ENCODE measurements around the gene SH3BGRL3.

The SH3BGRL3 gene

DNA sequence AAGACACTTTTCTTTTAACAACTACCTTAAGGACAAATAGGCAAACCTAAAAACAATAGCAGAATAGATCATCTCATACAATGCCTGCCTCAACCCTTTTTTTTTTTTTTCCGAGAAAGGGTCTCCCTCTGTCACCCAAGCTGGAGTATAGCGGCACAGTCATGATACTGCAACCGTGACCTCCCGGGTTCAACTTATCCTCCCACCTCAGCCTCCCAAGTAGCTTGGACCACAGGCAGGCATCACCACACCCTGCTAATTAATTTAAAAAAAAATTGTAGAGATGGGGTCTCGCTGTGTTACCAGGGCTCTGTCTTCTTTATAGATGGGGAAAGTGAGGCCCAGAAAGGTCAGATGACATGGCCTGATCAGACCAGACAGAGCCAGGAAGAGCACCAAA lies 7.9 kb downstream of the SH3BGRL3 start:
- H3K4ac ChIP-seq (ENCODE audit: low read depth, low read length) = no peak overlapping the region
- H3K4me2 ChIP-seq (ENCODE audit: low read length) = no peak overlapping the region
- peaks cover 4 to 10% of the 10 kb centered on the region in 2 experiments for H3K4me1 ChIP-seq (ENCODE audit: control insufficient read depth in 1 of 2, insufficient read depth in 2 of 2, low read length in 2 of 2)
- H3K14ac ChIP-seq (ENCODE audit: low read length) = no peak overlapping the region
- H3K27me3 ChIP-seq (ENCODE audit: insufficient read depth, low read length) = no peaks in the 10 kb centered on the region
- no peak overlapping the region for H2AK5ac ChIP-seq (ENCODE audit: low read length)
- no peak overlapping the region for H4K12ac ChIP-seq (ENCODE audit: low read depth, low read length)
- H3K36me3 ChIP-seq (ENCODE audit: control insufficient read depth in 1 of 2, insufficient read depth in 2 of 2, low read length in 2 of 2) = peaks cover under 1 to 9% of the 10 kb centered on the region in 2 experiments
- H3K9ac ChIP-seq (ENCODE audit: low read length) = no peak overlapping the region
- no peak overlapping the region for H3K4me3 ChIP-seq (ENCODE audit: low read depth, low read length)
- no peaks in the 10 kb centered on the region for H3K79me2 ChIP-seq (ENCODE audit: control insufficient read depth, insufficient read depth, low read length, poor library complexity)
- no peak overlapping the region for H4K8ac ChIP-seq (ENCODE audit: low read depth, low read length)
- no peak overlapping the region for H2BK5ac ChIP-seq (ENCODE audit: low read depth, low read length, poor library complexity)
- H3K79me1 ChIP-seq (ENCODE audit: low read length) = no peaks in the 10 kb centered on the region
- no peak overlapping the region for H2BK12ac ChIP-seq (ENCODE audit: low read length)
- DNase-seq = no peak
- H3K18ac ChIP-seq (ENCODE audit: low read length) = no peak overlapping the region
- no CpG with 5 or more reads among the region's 5 CpGs for WGBS (ENCODE audit: extremely low coverage, insufficient coverage, insufficient read length)
- H2BK120ac ChIP-seq (ENCODE audit: insufficient read depth, low read length, poor library complexity) = no peak overlapping the region
- H3K23ac ChIP-seq (ENCODE audit: low read length) = no peak overlapping the region
- no peak overlapping the region for H4K91ac ChIP-seq (ENCODE audit: low read depth, low read length)
- H3K27ac ChIP-seq (ENCODE audit: low read depth, low read length) = no peak overlapping the region
- H2AFZ ChIP-seq (ENCODE audit: insufficient read depth, low read length, poor library complexity) = no peak overlapping the region
- peaks cover 2% of the 10 kb centered on the region for H3K9me3 ChIP-seq (ENCODE audit: insufficient read depth, low read depth, low read length)

DNA sequence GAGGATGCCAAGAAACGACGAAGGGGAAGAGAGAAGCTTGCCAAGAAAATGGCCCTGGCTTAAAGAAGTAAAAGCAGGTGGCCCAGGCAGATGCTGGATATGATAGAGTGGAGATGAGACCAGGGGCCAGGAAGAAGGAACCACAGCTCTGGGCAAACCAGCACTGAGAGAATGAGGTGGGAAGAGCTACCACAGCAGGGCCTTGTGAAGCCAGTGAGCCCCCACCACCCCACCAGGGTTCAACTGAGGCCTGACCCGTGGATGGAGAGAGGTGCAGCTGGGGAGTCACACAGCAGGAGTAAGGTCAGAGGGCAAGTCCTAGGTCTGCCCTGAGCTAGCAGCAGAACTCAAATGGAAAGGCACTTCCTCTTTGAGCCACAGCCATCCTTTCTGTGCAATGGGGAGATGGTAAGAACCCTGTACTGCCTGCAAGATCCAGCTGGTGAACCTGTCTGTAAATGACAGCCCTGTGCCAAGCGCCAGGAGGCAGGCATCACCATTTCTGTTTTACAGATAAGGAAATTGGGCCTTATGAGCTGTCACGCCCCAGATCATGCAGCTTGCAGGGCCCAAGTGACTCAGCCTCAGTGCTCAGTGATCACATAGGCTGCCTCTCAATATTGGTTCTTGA lies 8.5 kb downstream of the SH3BGRL3 start:
- H2BK120ac ChIP-seq (ENCODE audit: insufficient read depth, low read length, poor library complexity) = no peak overlapping the region
- H3K4me2 ChIP-seq (ENCODE audit: low read length) = no peak overlapping the region
- H3K27me3 ChIP-seq (ENCODE audit: insufficient read depth, low read length) = no peaks in the 10 kb centered on the region
- H3K79me2 ChIP-seq (ENCODE audit: control insufficient read depth, insufficient read depth, low read length, poor library complexity) = no peaks in the 10 kb centered on the region
- H4K8ac ChIP-seq (ENCODE audit: low read depth, low read length) = no peak overlapping the region
- DNase-seq = no peak
- H4K91ac ChIP-seq (ENCODE audit: low read depth, low read length) = no peak overlapping the region
- H3K9me3 ChIP-seq (ENCODE audit: insufficient read depth, low read depth, low read length) = peaks cover 2% of the 10 kb centered on the region
- H3K79me1 ChIP-seq (ENCODE audit: low read length) = no peaks in the 10 kb centered on the region
- H3K27ac ChIP-seq (ENCODE audit: low read depth, low read length) = no peak overlapping the region
- no CpG with 5 or more reads among the region's 5 CpGs for WGBS (ENCODE audit: extremely low coverage, insufficient coverage, insufficient read length)
- peaks cover 4 to 10% of the 10 kb centered on the region in 2 experiments for H3K4me1 ChIP-seq (ENCODE audit: control insufficient read depth in 1 of 2, insufficient read depth in 2 of 2, low read length in 2 of 2)
- no peak overlapping the region for H3K14ac ChIP-seq (ENCODE audit: low read length)
- H2AFZ ChIP-seq (ENCODE audit: insufficient read depth, low read length, poor library complexity) = no peak overlapping the region
- H2BK12ac ChIP-seq (ENCODE audit: low read length) = no peak overlapping the region
- no peak overlapping the region for H3K4ac ChIP-seq (ENCODE audit: low read depth, low read length)
- no peak overlapping the region for H4K12ac ChIP-seq (ENCODE audit: low read depth, low read length)
- no peak overlapping the region for H3K18ac ChIP-seq (ENCODE audit: low read length)
- H3K9ac ChIP-seq (ENCODE audit: low read length) = no peak overlapping the region
- H2BK5ac ChIP-seq (ENCODE audit: low read depth, low read length, poor library complexity) = no peak overlapping the region
- H3K36me3 ChIP-seq (ENCODE audit: control insufficient read depth in 1 of 2, insufficient read depth in 2 of 2, low read length in 2 of 2) = peaks cover 0 to 7% of the 10 kb centered on the region in 2 experiments
- H3K23ac ChIP-seq (ENCODE audit: low read length) = no peak overlapping the region
- no peak overlapping the region for H2AK5ac ChIP-seq (ENCODE audit: low read length)
- no peak overlapping the region for H3K4me3 ChIP-seq (ENCODE audit: low read depth, low read length)

DNA sequence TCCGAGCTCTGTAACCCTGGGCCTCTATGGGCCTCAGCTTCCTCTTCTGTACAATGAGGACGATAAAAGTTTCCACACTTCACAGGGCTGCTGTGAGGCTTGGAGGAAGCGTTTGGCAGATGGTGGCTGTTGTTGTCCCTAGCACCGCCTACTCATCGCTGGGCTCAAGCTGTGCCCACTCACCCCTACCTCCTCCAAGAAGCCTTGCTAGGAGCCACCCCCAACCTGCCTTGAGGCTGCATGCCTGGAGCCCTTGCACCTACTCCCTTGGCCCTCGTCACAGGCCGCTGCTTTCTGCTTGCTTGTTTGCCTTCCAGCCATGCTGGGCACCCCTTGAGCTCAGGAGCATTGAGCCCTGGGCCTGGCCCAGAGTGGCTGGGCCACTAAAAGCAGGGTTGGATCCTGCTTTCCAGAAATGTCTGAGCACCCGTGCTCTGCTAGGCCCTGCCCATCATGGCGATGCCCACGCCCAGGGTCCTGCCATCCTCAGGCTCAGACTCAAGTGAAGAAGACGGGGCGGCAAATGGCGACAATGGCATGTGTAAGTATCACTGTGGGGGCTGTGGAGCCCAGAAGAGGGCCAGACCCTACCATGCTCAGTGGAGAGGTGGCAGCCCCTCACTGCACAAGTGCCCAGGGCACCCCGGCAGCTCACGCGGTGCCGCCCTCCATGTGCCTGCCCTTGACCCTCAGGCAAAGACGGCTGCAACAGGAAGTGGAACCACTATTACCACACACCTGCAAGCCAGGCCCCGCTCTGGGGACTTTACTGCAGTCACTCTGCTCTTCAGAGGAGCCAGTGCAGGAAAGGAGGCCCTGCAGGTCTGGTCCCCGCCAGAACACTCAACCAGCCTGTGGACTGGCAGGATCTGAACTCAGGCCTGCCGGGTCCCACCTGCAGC lies 9.5 kb downstream of the SH3BGRL3 start:
- no peak overlapping the region for H2BK12ac ChIP-seq (ENCODE audit: low read length)
- H3K9me3 ChIP-seq (ENCODE audit: insufficient read depth, low read depth, low read length) = no peaks in the 10 kb centered on the region
- no peak overlapping the region for H2BK5ac ChIP-seq (ENCODE audit: low read depth, low read length, poor library complexity)
- H4K91ac ChIP-seq (ENCODE audit: low read depth, low read length) = no peak overlapping the region
- no peaks in the 10 kb centered on the region for H3K27me3 ChIP-seq (ENCODE audit: insufficient read depth, low read length)
- H3K27ac ChIP-seq (ENCODE audit: low read depth, low read length) = no peak overlapping the region
- H2AK5ac ChIP-seq (ENCODE audit: low read length) = no peak overlapping the region
- no peaks in the 10 kb centered on the region for H3K79me1 ChIP-seq (ENCODE audit: low read length)
- H4K8ac ChIP-seq (ENCODE audit: low read depth, low read length) = no peak overlapping the region
- H3K9ac ChIP-seq (ENCODE audit: low read length) = no peak overlapping the region
- no peak overlapping the region for H2AFZ ChIP-seq (ENCODE audit: insufficient read depth, low read length, poor library complexity)
- no peak overlapping the region for H3K14ac ChIP-seq (ENCODE audit: low read length)
- DNase-seq = no peak
- H3K36me3 ChIP-seq (ENCODE audit: control insufficient read depth in 1 of 2, insufficient read depth in 2 of 2, low read length in 2 of 2) = peaks cover 0 to 5% of the 10 kb centered on the region in 2 experiments
- no peak overlapping the region for H3K4me3 ChIP-seq (ENCODE audit: low read depth, low read length)
- H2BK120ac ChIP-seq (ENCODE audit: insufficient read depth, low read length, poor library complexity) = no peak overlapping the region
- no peaks in the 10 kb centered on the region for H3K79me2 ChIP-seq (ENCODE audit: control insufficient read depth, insufficient read depth, low read length, poor library complexity)
- H3K4me2 ChIP-seq (ENCODE audit: low read length) = no peak overlapping the region
- H3K18ac ChIP-seq (ENCODE audit: low read length) = no peak overlapping the region
- no peak overlapping the region for H3K23ac ChIP-seq (ENCODE audit: low read length)
- WGBS (ENCODE audit: extremely low coverage, insufficient coverage, insufficient read length) = no CpG with 5 or more reads among the region's 21 CpGs
- peaks cover 4 to 10% of the 10 kb centered on the region in 2 experiments for H3K4me1 ChIP-seq (ENCODE audit: control insufficient read depth in 1 of 2, insufficient read depth in 2 of 2, low read length in 2 of 2)
- no peak overlapping the region for H4K12ac ChIP-seq (ENCODE audit: low read depth, low read length)
- H3K4ac ChIP-seq (ENCODE audit: low read depth, low read length) = no peak overlapping the region

DNA sequence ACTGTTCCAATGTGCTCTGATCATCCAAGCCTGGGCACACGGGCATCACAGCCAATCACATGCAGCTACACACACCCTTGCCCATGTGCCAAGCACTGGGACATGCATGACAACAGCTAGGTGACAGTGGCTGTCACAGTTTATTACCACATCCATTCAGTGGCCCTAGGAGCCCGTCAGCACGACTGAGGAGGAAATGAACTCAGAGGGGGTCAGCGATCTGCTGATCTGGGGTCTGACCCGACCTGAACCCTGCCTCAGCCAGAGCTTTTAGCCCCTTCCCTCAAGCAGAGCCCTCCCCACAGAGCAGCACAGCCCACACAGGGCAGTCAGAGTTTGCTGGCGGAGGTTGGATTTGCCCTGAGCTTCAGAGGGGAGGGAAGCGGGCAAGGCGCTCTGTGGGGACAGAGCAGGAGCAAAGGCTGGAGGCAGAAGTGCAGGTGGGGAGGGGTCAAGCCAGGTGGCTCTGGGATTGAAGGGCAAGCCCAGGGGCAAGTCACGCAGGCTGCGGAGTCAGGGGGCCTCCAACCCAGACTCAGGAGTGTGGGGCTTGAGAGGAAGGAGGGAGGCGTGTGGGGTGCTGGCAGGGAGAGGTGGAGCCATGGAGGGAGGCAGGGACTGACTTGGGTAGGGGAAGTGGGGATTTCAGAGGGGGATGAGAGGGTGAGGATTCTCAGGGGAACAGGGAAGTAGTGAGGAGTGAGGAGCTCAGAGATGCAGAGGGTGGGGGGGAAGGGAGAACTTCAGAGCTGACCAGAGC lies 10.4 kb downstream of the SH3BGRL3 start:
- DNase-seq = no peak
- WGBS (ENCODE audit: extremely low coverage, insufficient coverage, insufficient read length) = no CpG with 5 or more reads among the region's 11 CpGs

More for the DNA sequence above, 10.4 kb downstream of the SH3BGRL3 start:
- Histone ChIP-seq H2BK120ac (ENCODE audit: insufficient read depth, low read length, poor library complexity) (no peak overlapping the region), H3K79me1 (ENCODE audit: low read length) (no peaks in the 10 kb centered on the region), H4K12ac (ENCODE audit: low read depth, low read length) (no peak overlapping the region), H3K9me3 (ENCODE audit: insufficient read depth, low read depth, low read length) (no peaks in the 10 kb centered on the region), H2AFZ (ENCODE audit: insufficient read depth, low read length, poor library complexity) (no peak overlapping the region), H3K27me3 (ENCODE audit: insufficient read depth, low read length) (no peaks in the 10 kb centered on the region), H3K27ac (ENCODE audit: low read depth, low read length) (no peak overlapping the region), H2AK5ac (ENCODE audit: low read length) (no peak overlapping the region), H3K9ac (ENCODE audit: low read length) (no peak overlapping the region), H3K4ac (ENCODE audit: low read depth, low read length) (no peak overlapping the region), H4K8ac (ENCODE audit: low read depth, low read length) (no peak overlapping the region), H3K23ac (ENCODE audit: low read length) (no peak overlapping the region), H2BK12ac (ENCODE audit: low read length) (no peak overlapping the region), H3K14ac (ENCODE audit: low read length) (no peak overlapping the region), H3K36me3 (ENCODE audit: control insufficient read depth in 1 of 2, insufficient read depth in 2 of 2, low read length in 2 of 2) (no peaks in the 10 kb centered on the region), H4K91ac (ENCODE audit: low read depth, low read length) (no peak overlapping the region), H3K4me1 (ENCODE audit: control insufficient read depth in 1 of 2, insufficient read depth in 2 of 2, low read length in 2 of 2) (peaks cover 4 to 7% of the 10 kb centered on the region in 2 experiments), H3K4me2 (ENCODE audit: low read length) (no peak overlapping the region), H3K79me2 (ENCODE audit: control insufficient read depth, insufficient read depth, low read length, poor library complexity) (no peaks in the 10 kb centered on the region), H2BK5ac (ENCODE audit: low read depth, low read length, poor library complexity) (no peak overlapping the region), H3K18ac (ENCODE audit: low read length) (no peak overlapping the region), H3K4me3 (ENCODE audit: low read depth, low read length) (no peak overlapping the region)

Data from trophoblast cell (in vitro differentiated cells and primary cell).